ENCODE data around the gene ZNF185. TPM values are rescaled to one million over a fixed set of nuclear protein-coding genes. Genes with fewer than 3 reads are reported as not detected.

Gene ZNF185
- total RNA-seq, 1 experiment from 2014 or later: 2.1 TPM

DNA sequence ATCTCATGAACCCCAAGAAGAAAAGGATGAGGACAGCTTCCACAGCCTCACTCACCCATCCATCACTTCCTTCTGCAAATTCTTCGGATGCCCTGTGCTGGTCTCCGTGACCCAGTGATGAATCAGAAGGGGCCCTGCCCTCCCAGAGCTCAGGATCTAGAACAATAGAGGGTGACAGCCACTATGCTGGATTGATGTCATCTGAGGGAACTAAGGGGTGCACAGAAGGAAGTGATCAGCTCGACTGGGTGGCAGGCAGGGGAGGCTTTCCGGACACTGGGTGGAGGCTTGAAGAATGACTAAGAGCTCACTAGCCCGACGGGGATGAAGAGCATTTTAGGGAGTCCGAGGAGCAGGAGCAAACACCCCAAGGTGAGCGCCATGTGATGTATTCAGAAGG is 1.4 kb upstream of the ZNF185 start:
- H3K4me3 ChIP-seq (ENCODE audit: low read depth, low read length, poor library complexity, severe bottlenecking): no peak overlapping the region
- DNase-seq (ENCODE audit: low spot score): no peak
- H3K4me1 ChIP-seq (ENCODE audit: insufficient read depth, low read length, poor library complexity, severe bottlenecking): no peaks in the 10 kb centered on the region
- H3K27me3 ChIP-seq (replicated peaks; ENCODE audit: insufficient read depth, low read depth, low read length, poor library complexity): no peaks in the 10 kb centered on the region
- no peaks in the 10 kb centered on the region for H3K9me3 ChIP-seq (ENCODE audit: low read depth, low read length, poor library complexity, severe bottlenecking)
- POLR2A ChIA-PET (ENCODE audit: low non-redundant PET): no interaction called here
- no peak for TF ChIP-seq EZH2 (IDR thresholded peaks at IDR 0.05; ENCODE audit: borderline replicate concordance, low read depth, low read length, poor library complexity, severe bottlenecking)
- TF ChIP-seq, protein P1, sequence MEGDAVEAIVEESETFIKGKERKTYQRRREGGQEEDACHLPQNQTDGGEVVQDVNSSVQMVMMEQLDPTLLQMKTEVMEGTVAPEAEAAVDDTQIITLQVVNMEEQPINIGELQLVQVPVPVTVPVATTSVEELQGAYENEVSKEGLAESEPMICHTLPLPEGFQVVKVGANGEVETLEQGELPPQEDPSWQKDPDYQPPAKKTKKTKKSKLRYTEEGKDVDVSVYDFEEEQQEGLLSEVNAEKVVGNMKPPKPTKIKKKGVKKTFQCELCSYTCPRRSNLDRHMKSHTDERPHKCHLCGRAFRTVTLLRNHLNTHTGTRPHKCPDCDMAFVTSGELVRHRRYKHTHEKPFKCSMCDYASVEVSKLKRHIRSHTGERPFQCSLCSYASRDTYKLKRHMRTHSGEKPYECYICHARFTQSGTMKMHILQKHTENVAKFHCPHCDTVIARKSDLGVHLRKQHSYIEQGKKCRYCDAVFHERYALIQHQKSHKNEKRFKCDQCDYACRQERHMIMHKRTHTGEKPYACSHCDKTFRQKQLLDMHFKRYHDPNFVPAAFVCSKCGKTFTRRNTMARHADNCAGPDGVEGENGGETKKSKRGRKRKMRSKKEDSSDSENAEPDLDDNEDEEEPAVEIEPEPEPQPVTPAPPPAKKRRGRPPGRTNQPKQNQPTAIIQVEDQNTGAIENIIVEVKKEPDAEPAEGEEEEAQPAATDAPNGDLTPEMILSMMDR (conservative IDR thresholded peaks at IDR 0.05; ENCODE audit: low read depth, low read length): no peak
- H3K36me3 ChIP-seq (ENCODE audit: insufficient read depth, low read length, poor library complexity, severe bottlenecking): no peaks in the 10 kb centered on the region
- BruUV-seq (replicated peaks): no TSS peak
- intact Hi-C loops (cut with micrococcal nuclease; ENCODE audit: unreplicated experiment): no loop called here
- no peak overlapping the region for H3K27ac ChIP-seq (ENCODE audit: low read depth, low read length, poor library complexity, severe bottlenecking)
- CTCF ChIA-PET: no interaction called here

DNA sequence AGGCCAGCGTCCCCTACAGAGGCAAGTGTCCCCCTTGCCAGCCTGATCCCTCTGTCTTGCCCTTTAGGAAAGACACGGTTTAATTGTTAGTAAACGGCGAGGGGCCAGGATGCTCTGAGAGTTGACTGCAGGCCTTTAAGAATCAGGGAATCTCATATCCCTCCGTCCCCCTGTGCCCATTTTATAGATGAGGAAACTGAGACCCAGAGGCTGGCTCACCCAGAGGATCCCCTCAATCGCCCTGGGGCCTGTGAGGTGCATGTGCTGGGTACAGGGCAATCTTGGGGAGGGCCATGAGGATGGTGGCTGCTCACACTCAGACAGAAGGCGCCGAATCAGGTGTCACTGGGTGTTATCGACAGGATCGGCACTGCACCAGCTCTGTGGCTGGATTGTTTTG is 575 bp downstream of the ZNF185 start:
- CTCF ChIA-PET: no interaction called here
- intact Hi-C loops (cut with micrococcal nuclease; ENCODE audit: unreplicated experiment): no loop called here
- Histone ChIP-seq H3K9me3 (ENCODE audit: low read depth, low read length, poor library complexity, severe bottlenecking) (no peaks in the 10 kb centered on the region), H3K27ac (ENCODE audit: low read depth, low read length, poor library complexity, severe bottlenecking) (no peak overlapping the region), H3K36me3 (ENCODE audit: insufficient read depth, low read length, poor library complexity, severe bottlenecking) (no peaks in the 10 kb centered on the region), H3K4me1 (ENCODE audit: insufficient read depth, low read length, poor library complexity, severe bottlenecking) (no peaks in the 10 kb centered on the region), H3K27me3 (replicated peaks; ENCODE audit: insufficient read depth, low read depth, low read length, poor library complexity) (no peaks in the 10 kb centered on the region), H3K4me3 (ENCODE audit: low read depth, low read length, poor library complexity, severe bottlenecking) (peak overlapping the region; percentile 29)
- no TSS peak for BruUV-seq (replicated peaks)
- POLR2A ChIA-PET (ENCODE audit: low non-redundant PET): no interaction called here
- no peak for DNase-seq (ENCODE audit: low spot score)
- no peak for TF ChIP-seq EZH2 (IDR thresholded peaks at IDR 0.05; ENCODE audit: borderline replicate concordance, low read depth, low read length, poor library complexity, severe bottlenecking)

DNA sequence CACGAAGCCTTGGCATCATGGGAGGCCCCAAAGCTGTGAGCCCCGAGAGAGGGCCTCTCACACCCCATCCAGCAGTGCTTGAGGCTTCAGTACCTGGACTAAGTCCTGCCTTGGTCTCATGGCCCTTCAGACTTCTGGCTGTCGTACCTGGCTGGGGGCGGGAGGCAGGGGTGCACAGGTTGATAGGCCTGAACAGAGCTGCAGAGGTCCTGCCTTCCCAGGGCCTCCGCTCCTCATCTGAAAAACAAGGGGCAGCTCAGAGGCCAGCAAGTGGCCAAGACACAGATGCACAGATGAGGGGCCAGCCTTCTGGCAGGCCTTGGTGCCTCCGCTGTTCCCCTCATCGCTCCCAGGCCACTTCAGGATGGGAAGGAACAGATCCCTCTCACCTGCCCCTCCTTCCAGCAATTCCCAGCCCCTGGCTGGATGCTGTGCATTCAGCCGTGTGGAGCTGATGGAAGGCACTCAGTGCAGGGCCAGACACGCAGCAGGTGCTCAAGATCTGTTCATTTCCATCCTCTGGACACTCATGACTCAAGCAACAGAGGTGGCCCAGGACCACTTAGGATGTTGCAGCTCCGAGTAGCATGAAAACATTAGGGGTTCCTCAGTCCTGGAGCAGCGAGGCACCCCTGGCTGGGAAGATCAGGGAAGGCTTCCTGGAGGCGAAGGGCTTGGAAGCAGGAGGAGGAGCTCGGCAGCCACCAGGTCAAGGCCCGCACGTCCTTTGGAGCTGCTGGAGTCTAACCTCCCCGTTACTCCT is 1.4 kb downstream of the ZNF185 start:
- Histone ChIP-seq H3K27ac (ENCODE audit: low read depth, low read length, poor library complexity, severe bottlenecking) (no peak overlapping the region), H3K27me3 (replicated peaks; ENCODE audit: insufficient read depth, low read depth, low read length, poor library complexity) (no peaks in the 10 kb centered on the region), H3K36me3 (ENCODE audit: insufficient read depth, low read length, poor library complexity, severe bottlenecking) (no peaks in the 10 kb centered on the region), H3K4me1 (ENCODE audit: insufficient read depth, low read length, poor library complexity, severe bottlenecking) (no peaks in the 10 kb centered on the region), H3K4me3 (ENCODE audit: low read depth, low read length, poor library complexity, severe bottlenecking) (no peak overlapping the region), H3K9me3 (ENCODE audit: low read depth, low read length, poor library complexity, severe bottlenecking) (no peaks in the 10 kb centered on the region)
- POLR2A ChIA-PET (ENCODE audit: low non-redundant PET): no interaction called here
- no peak for DNase-seq (ENCODE audit: low spot score)
- intact Hi-C loops (cut with micrococcal nuclease; ENCODE audit: unreplicated experiment): no loop called here
- TF ChIP-seq EZH2 (IDR thresholded peaks at IDR 0.05; ENCODE audit: borderline replicate concordance, low read depth, low read length, poor library complexity, severe bottlenecking): no peak
- BruUV-seq (replicated peaks): no TSS peak
- CTCF ChIA-PET: no interaction called here

DNA sequence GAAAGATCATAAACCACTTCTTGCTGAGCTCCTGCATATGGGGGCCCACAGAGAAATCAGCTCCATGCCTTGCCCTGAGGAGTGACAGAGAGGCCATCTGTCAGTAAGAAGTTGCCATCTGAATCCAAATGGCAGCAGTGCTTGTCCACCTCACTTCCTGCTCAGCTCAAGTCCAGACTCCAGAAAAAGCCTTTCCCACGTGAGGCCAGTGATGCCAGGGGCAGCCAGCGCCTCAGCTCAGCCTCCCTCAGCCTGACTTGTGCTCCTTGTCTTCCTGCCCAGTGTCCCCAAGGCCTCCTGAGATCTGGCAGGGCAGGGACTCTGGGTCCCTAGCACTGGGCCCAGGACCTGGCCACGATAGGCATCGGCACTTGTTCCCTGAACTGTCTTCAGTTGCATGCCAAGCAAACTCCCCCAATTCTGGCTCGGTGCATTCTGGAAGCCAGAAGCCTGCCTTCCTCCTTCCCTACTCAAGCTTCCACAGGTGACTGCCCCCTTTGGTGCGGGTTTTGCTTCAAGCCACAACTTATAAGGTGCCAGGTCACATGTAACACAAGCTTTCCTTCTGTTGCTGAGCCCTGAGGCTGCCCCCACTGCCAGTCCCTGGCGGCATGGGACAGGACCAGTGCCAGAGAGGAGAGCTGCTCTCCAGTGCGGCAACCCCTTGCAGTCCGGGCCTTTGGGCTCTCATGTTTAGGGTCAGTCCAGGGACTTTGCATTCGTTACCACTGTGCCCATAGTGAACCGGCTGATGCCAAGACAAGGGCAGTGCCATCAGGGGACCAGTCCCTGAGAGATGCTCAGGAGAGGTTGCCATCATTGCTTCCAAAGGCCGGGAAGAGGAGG is 2.2 kb downstream of the ZNF185 start:
- TF ChIP-seq EZH2 (IDR thresholded peaks at IDR 0.05; ENCODE audit: borderline replicate concordance, low read depth, low read length, poor library complexity, severe bottlenecking): no peak
- TF ChIP-seq, protein P1 (conservative IDR thresholded peaks at IDR 0.05; ENCODE audit: low read depth, low read length): no peak
- no peaks in the 10 kb centered on the region for H3K27me3 ChIP-seq (replicated peaks; ENCODE audit: insufficient read depth, low read depth, low read length, poor library complexity)
- BruUV-seq (replicated peaks): no TSS peak
- no peaks in the 10 kb centered on the region for H3K4me1 ChIP-seq (ENCODE audit: insufficient read depth, low read length, poor library complexity, severe bottlenecking)
- DNase-seq (ENCODE audit: low spot score): no peak
- no peak overlapping the region for H3K27ac ChIP-seq (ENCODE audit: low read depth, low read length, poor library complexity, severe bottlenecking)
- POLR2A ChIA-PET (ENCODE audit: low non-redundant PET): no interaction called here
- CTCF ChIA-PET: no interaction called here
- intact Hi-C loops (cut with micrococcal nuclease; ENCODE audit: unreplicated experiment): no loop called here
- no peaks in the 10 kb centered on the region for H3K36me3 ChIP-seq (ENCODE audit: insufficient read depth, low read length, poor library complexity, severe bottlenecking)
- H3K4me3 ChIP-seq (ENCODE audit: low read depth, low read length, poor library complexity, severe bottlenecking): no peak overlapping the region
- no peaks in the 10 kb centered on the region for H3K9me3 ChIP-seq (ENCODE audit: low read depth, low read length, poor library complexity, severe bottlenecking)
